ENCODE data around the gene NIPAL1. TPM values are rescaled to one million over a fixed set of nuclear protein-coding genes. Genes with fewer than 3 reads are reported as not detected.

The NIPAL1 gene
- total RNA-seq, 2 donors from 2014 or later: 3.4 to 8.4 TPM

GRCh38 chr4:48049483-48049882, 32.9 kb downstream of the NIPAL1 start:
- H3K4me3 Mint-ChIP-seq: no peak overlapping the region
- H3K36me3 Mint-ChIP-seq (ENCODE audit: low read depth): no peaks in the 10 kb centered on the region
- H3K36me3 ChIP-seq (ENCODE audit: control insufficient read depth, insufficient read depth, low read length): no peaks in the 10 kb centered on the region
- H3K9me3 Mint-ChIP-seq: no peaks in the 10 kb centered on the region
- 91 to 93% methylated on average over 6 to 8 of the region's 8 CpGs for WGBS, 2 experiments (ENCODE audit: insufficient coverage in 1 of 2, insufficient read length in 1 of 2)
- no peak overlapping the region for H3K27ac Mint-ChIP-seq
- H3K4me1 Mint-ChIP-seq: peaks cover 10% of the 10 kb centered on the region
- H3K27ac ChIP-seq (ENCODE audit: low read depth, low read length): no peak overlapping the region
- no peak overlapping the region for H3K9ac ChIP-seq (ENCODE audit: extremely low read depth, low read length, poor library complexity, severe bottlenecking)
- H3K27me3 Mint-ChIP-seq (ENCODE audit: insufficient read depth): peaks cover 14% of the 10 kb centered on the region
- no peaks in the 10 kb centered on the region for H3K9me3 ChIP-seq (ENCODE audit: control insufficient read depth, low read length)
- no peak for TF ChIP-seq CTCF (conservative IDR thresholded peaks at IDR 0.05)
- peaks cover 24% of the 10 kb centered on the region for H3K27me3 ChIP-seq (ENCODE audit: control insufficient read depth, insufficient read depth, low read length, poor library complexity, severe bottlenecking)
- H3K4me1 ChIP-seq (ENCODE audit: control insufficient read depth, insufficient read depth, low read length): peaks cover 8% of the 10 kb centered on the region
- DNase-seq: no peak
- H3K4me3 ChIP-seq (ENCODE audit: low read length): no peak overlapping the region

GRCh38 chr4:48051078-48051477, 34.5 kb downstream of the NIPAL1 start:
- Histone ChIP-seq H3K4me1 (ENCODE audit: control insufficient read depth, insufficient read depth, low read length) (peaks cover 8% of the 10 kb centered on the region), H3K9ac (ENCODE audit: extremely low read depth, low read length, poor library complexity, severe bottlenecking) (no peak overlapping the region), H3K27me3 (ENCODE audit: control insufficient read depth, insufficient read depth, low read length, poor library complexity, severe bottlenecking) (peaks cover 16% of the 10 kb centered on the region), H3K36me3 (ENCODE audit: control insufficient read depth, insufficient read depth, low read length) (no peaks in the 10 kb centered on the region), H3K27ac (ENCODE audit: low read depth, low read length) (no peak overlapping the region), H3K9me3 (ENCODE audit: control insufficient read depth, low read length) (no peaks in the 10 kb centered on the region), H3K4me3 (ENCODE audit: low read length) (no peak overlapping the region)
- no peak for TF ChIP-seq CTCF (conservative IDR thresholded peaks at IDR 0.05)
- Mint-ChIP-seq H3K9me3 (no peaks in the 10 kb centered on the region), H3K4me3 (no peak overlapping the region), H3K4me1 (peaks cover 10% of the 10 kb centered on the region), H3K27me3 (ENCODE audit: insufficient read depth) (peaks cover 12% of the 10 kb centered on the region), H3K36me3 (ENCODE audit: low read depth) (no peaks in the 10 kb centered on the region), H3K27ac (no peak overlapping the region)
- WGBS, 2 experiments (ENCODE audit: insufficient coverage in 1 of 2, insufficient read length in 1 of 2): 92% methylated on average over 1 of the region's 1 CpG; no CpG with 5 or more reads in 1 of the 2 experiments
- no peak for DNase-seq

GRCh38 chr4:48058617-48059530, 42.3 kb downstream of the NIPAL1 start:
- H3K9me3 Mint-ChIP-seq: peaks cover 20% of the 10 kb centered on the region
- no peak for DNase-seq
- no peak overlapping the region for H3K4me3 ChIP-seq (ENCODE audit: low read length)
- no peaks in the 10 kb centered on the region for H3K4me1 ChIP-seq (ENCODE audit: control insufficient read depth, insufficient read depth, low read length)
- no peak for TF ChIP-seq CTCF (conservative IDR thresholded peaks at IDR 0.05)
- H3K36me3 ChIP-seq (ENCODE audit: control insufficient read depth, insufficient read depth, low read length): no peaks in the 10 kb centered on the region
- peak overlapping the region; percentile 40 for H3K4me3 Mint-ChIP-seq
- H3K27me3 ChIP-seq (ENCODE audit: control insufficient read depth, insufficient read depth, low read length, poor library complexity, severe bottlenecking): no peaks in the 10 kb centered on the region
- peaks cover 5% of the 10 kb centered on the region for H3K27me3 Mint-ChIP-seq (ENCODE audit: insufficient read depth)
- H3K4me1 Mint-ChIP-seq: peaks cover 11% of the 10 kb centered on the region
- WGBS, 2 experiments (ENCODE audit: insufficient coverage in 1 of 2, insufficient read length in 1 of 2): 79 to 89% methylated on average over 3 to 5 of the region's 5 CpGs
- no peak overlapping the region for H3K27ac Mint-ChIP-seq
- H3K9me3 ChIP-seq (ENCODE audit: control insufficient read depth, low read length): peaks cover 10% of the 10 kb centered on the region
- no peak overlapping the region for H3K27ac ChIP-seq (ENCODE audit: low read depth, low read length)
- H3K36me3 Mint-ChIP-seq (ENCODE audit: low read depth): peaks cover 4% of the 10 kb centered on the region
- H3K9ac ChIP-seq (ENCODE audit: extremely low read depth, low read length, poor library complexity, severe bottlenecking): no peak overlapping the region
